HepG2 (cell line): Measurements from ENCODE around the gene BLID. TPM values are rescaled to one million over a fixed set of nuclear protein-coding genes. Genes with fewer than 3 reads are reported as not detected.

ENCODE experiments used
- ATAC-seq: fragments of 200-7000 bp; cut with Tn5 transposase; 3 replicates; pipeline ENCODE4 v1.9.1; 2020; ENCODE audit warnings: mild to moderate bottlenecking, moderate library complexity
- BruUV-seq: library from RNA; stranded (reverse); fragments of 400-500 nt; replicated peaks from 2 replicates; lab custom pipeline; 2021; lab: Mats Ljungman, UMichigan
- CTCF ChIA-PET: fragments of 300-600 bp; formaldehyde crosslinking; extraction: SDS; loops from one replicate; lab custom pipeline; 2021; ENCODE audit warnings: low total read pairs, inconsistent platforms, low intra/inter-chr PET ratio; lab: Yijun Ruan, JAX
- POLR2A ChIA-PET: fragments of 350-600 bp; sonication (Branson Sonifier 250); formaldehyde crosslinking; loops from one replicate; lab custom pipeline; 2020; ENCODE audit warnings: antibody characterized with exemption, inconsistent platforms; lab: Yijun Ruan, JAX
- DNase-seq: peaks from one replicate; pipeline ENCODE4 v3.0.0-alpha.2; 2015; ENCODE audit warnings: low spot score
- FAIRE-seq: peaks from 3 replicates; lab custom pipeline; 2011; peaks lifted over from hg19 to GRCh38; lab: Jason Lieb, UNC
- H2AFZ ChIP-seq: one replicate; pipeline ENCODE4 v1.6.1; 2011; ENCODE audit warnings: low read length, inconsistent platforms
- H3K27ac ChIP-seq: fragments of 300-600 bp; 3 replicates; pipeline ENCODE4 v1.8.0; 2011; ENCODE audit warnings: mixed run types, mild to moderate bottlenecking, mixed read lengths, low read length, inconsistent platforms; ENCODE audit not compliant: insufficient read depth; ENCODE audit errors: extremely low read length
- H3K27me3 ChIP-seq, 2 experiments: fragments of 200-600 bp in 1 of 2; 2 replicates in 1 of 2; 3 replicates in 1 of 2; pipeline versions ENCODE4 v1.6.0 to v1.8.0; 2011; ENCODE audit warnings: low read length in 2 of 2, mild to moderate bottlenecking in 2 of 2, moderate library complexity in 2 of 2, inconsistent platforms in 1 of 2; ENCODE audit not compliant: insufficient read depth in 2 of 2, control insufficient read depth in 1 of 2
- H3K36me3 ChIP-seq, 2 experiments: fragments of 200-600 bp in 1 of 2; replicated peaks in 1 of 2; 2 replicates in 1 of 2; 3 replicates in 1 of 2; pipeline versions ENCODE4 v1.5.1 to v1.8.0; 2011; ENCODE audit warnings: low read length in 2 of 2, inconsistent platforms in 1 of 2; ENCODE audit not compliant: insufficient read depth in 2 of 2, control insufficient read depth in 1 of 2
- H3K4me1 ChIP-seq: 2 replicates; pipeline ENCODE4 v1.5.1; 2012; ENCODE audit warnings: low read length, inconsistent platforms; ENCODE audit not compliant: insufficient read depth
- H3K4me2 ChIP-seq: 2 replicates; pipeline ENCODE4 v1.6.0; 2011; ENCODE audit warnings: low read depth, low read length, inconsistent platforms
- H3K4me3 ChIP-seq, 3 experiments: fragments of 200-600 bp in 1 of 3; sonication (generic), shearing (Covaris generic) in 1 of 3; replicated peaks in 1 of 3; 2 replicates each; pipeline ENCODE4 v1.5.1; 2011 to 2016; ENCODE audit warnings: low read length in 3 of 3, inconsistent platforms in 2 of 3, low read depth in 2 of 3, mild to moderate bottlenecking in 2 of 3, control low read depth in 1 of 3, mixed read lengths in 1 of 3; ENCODE audit not compliant: insufficient read depth in 1 of 3
- H3K79me2 ChIP-seq: one replicate; pipeline ENCODE4 v1.6.1; 2011; ENCODE audit warnings: low read length, inconsistent platforms; ENCODE audit not compliant: insufficient read depth
- H3K9ac ChIP-seq: 2 replicates; pipeline ENCODE4 v1.6.0; 2011; ENCODE audit warnings: mild to moderate bottlenecking, low read depth, low read length, inconsistent platforms; ENCODE audit not compliant: insufficient read depth
- H3K9me3 ChIP-seq: 2 replicates; pipeline ENCODE4 v1.5.1; 2012; ENCODE audit warnings: mild to moderate bottlenecking, low read length
- H4K20me1 ChIP-seq: 2 replicates; pipeline ENCODE4 v1.6.0; 2011; ENCODE audit warnings: inconsistent platforms, mild to moderate bottlenecking, low read length, moderate library complexity; ENCODE audit not compliant: insufficient read depth
- GATAD1 ChIP-seq: IDR thresholded peaks from 2 replicates; pipeline ENCODE4 v1.6.1; 2016; ENCODE audit warnings: missing genetic modification reagents, missing compliant biosample characterization
- GPN1 ChIP-seq: sonication (generic); formaldehyde crosslinking; IDR thresholded peaks from 2 replicates; pipeline ENCODE4 v1.5.1; 2020; ENCODE audit warnings: missing genetic modification reagents, borderline replicate concordance
- HES4 ChIP-seq: sonication (generic); formaldehyde crosslinking; IDR thresholded peaks from 2 replicates; pipeline ENCODE4 v1.9.0; 2021; ENCODE audit warnings: mild to moderate bottlenecking, missing genetic modification reagents, borderline replicate concordance
- NKX3-1 ChIP-seq: sonication (generic); formaldehyde crosslinking; IDR thresholded peaks from 2 replicates; pipeline ENCODE4 v1.5.0; 2020; ENCODE audit warnings: missing genetic modification reagents
- TSC22D2 ChIP-seq: sonication (generic); formaldehyde crosslinking; IDR thresholded peaks from 2 replicates; pipeline ENCODE4 v1.5.1; 2020; ENCODE audit warnings: missing genetic modification reagents, mild to moderate bottlenecking, borderline replicate concordance
- YEATS4 ChIP-seq: sonication (generic); formaldehyde crosslinking; IDR thresholded peaks from 2 replicates; pipeline ENCODE4 v1.4.0; 2020; ENCODE audit warnings: missing genetic modification reagents, borderline replicate concordance
- ZIK1 ChIP-seq: sonication (generic); formaldehyde crosslinking; IDR thresholded peaks from 2 replicates; pipeline ENCODE4 v1.5.0; 2020; ENCODE audit warnings: mild to moderate bottlenecking, low read depth, missing genetic modification reagents, borderline replicate concordance
- ZNF317 ChIP-seq: sonication (generic); formaldehyde crosslinking; IDR thresholded peaks from 2 replicates; pipeline ENCODE4 v1.5.0; 2020; ENCODE audit warnings: mild to moderate bottlenecking, missing genetic modification reagents
- ZNF337 ChIP-seq: sonication (generic); formaldehyde crosslinking; IDR thresholded peaks from 2 replicates; pipeline ENCODE4 v1.5.1; 2020; ENCODE audit warnings: missing genetic modification reagents, low read depth, mild to moderate bottlenecking, borderline replicate concordance
- ZNF430 ChIP-seq: sonication (generic); formaldehyde crosslinking; IDR thresholded peaks from 2 replicates; pipeline ENCODE4 v1.9.0; 2021; ENCODE audit warnings: mild to moderate bottlenecking, missing genetic modification reagents
- whole genome bisulfite sequencing: methylation state at CpG from one replicate; pipeline ENCODE4 v1.1.6; 2017; ENCODE audit warnings: low lambda C conversion rate; 5-methylcytosine and 5-hydroxymethylcytosine counted together
- in situ Hi-C: cut with HindIII; loops from 2 replicates; pipeline ENCODE4 v1.10.0; 2017; ENCODE audit warnings: low pct_unique_long_range_greater_than_20kb; ENCODE audit not compliant: extremely low pct_ligation_motif_present
- intact Hi-C: fragments of 100-400 bp; cut with micrococcal nuclease; formaldehyde crosslinking; loops from one replicate; pipeline ENCODE4 v1.10.0; 2022; ENCODE audit not compliant: unreplicated experiment
- polyA plus RNA-seq, 8 experiments: library from polyadenylated mRNA; depleted of rRNA in 3 of 8; stranded (reverse) in 7 of 8; unstranded in 1 of 8; fragments of >200 nt; fragmentation: Illumina TruSeq in 4 of 8; extraction: Trizol in 4 of 8; gene quantifications; 2 replicates each; pipeline versions ENCODE4 v1.2.1 to v1.2.3, GENCODE V29; 2011 to 2016; ENCODE audit warnings: low read depth in 4 of 8, missing spikeins in 1 of 8, mixed read lengths in 1 of 8; ENCODE audit not compliant: insufficient read depth in 1 of 8
- total RNA-seq, 5 experiments: library from RNA; depleted of rRNA; stranded (reverse); fragments of >200 nt; fragmentation: Illumina TruSeq; extraction: Trizol; gene quantifications; 2 replicates each; pipeline ENCODE4 v1.2.3, GENCODE V29; 2016; ENCODE audit warnings: low read depth in 1 of 5
- TF ChIP-seq, protein P1 (sequence below): IDR thresholded peaks from 2 replicates; pipeline ENCODE4 v1.6.1; 2016; ENCODE audit warnings: low read depth, borderline replicate concordance
- TF ChIP-seq, protein P2 (sequence below): sonication (generic); formaldehyde crosslinking; IDR thresholded peaks from 2 replicates; pipeline ENCODE4 v1.4.0; 2020; ENCODE audit warnings: mild to moderate bottlenecking, missing genetic modification reagents
- TF ChIP-seq, protein P3 (sequence below): sonication (generic); formaldehyde crosslinking; IDR thresholded peaks from 2 replicates; pipeline ENCODE4 v1.4.0; 2020; ENCODE audit warnings: missing genetic modification reagents, mild to moderate bottlenecking, borderline replicate concordance

Gene BLID
- total and polyA plus RNA-seq, 2 of the 13 experiments (the other 11 are each of a cell fraction or from before 2014, with no cell fraction given): not detected

DNA sequence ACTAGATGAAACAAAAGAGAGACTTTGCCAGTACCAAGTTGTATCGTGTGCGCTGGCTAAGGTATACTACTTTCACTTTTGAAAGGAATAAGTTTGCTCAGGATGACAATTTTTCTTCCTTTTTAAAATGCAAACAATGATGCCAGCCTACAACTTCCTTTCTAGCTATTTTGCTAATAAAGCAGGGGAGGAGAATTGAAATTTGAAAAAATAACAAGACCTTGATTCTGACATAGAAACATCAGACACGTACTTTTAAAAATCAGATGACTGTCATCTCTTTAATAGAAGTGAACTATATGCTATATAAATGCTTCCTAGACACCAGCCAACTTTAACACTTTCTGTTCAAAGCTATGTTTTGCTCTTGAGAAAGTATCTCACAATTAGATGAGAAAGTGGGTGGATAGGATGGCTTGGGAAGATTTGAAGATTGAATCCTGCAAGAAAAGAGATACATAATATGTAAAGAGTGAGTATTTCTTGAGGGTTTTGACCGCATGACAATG lies 41.7 kb upstream of the BLID start:
- H3K4me1 ChIP-seq: no peaks in the 10 kb centered on the region

More for the DNA sequence above, 41.7 kb upstream of the BLID start:
- ATAC-seq: no peak
- TF ChIP-seq ZNF430 (CRISPR knock-in tag) (no peak), GPN1 (CRISPR knock-in tag) (no peak), HES4 (no peak), GATAD1 (CRISPR knock-in tag) (no peak), TSC22D2 (CRISPR knock-in tag) (no peak), NKX3-1 (no peak), ZIK1 (CRISPR knock-in tag) (no peak), ZNF317 (CRISPR knock-in tag) (no peak), YEATS4 (CRISPR knock-in tag) (no peak), ZNF337 (CRISPR knock-in tag) (no peak)
- TF ChIP-seq, protein P1, sequence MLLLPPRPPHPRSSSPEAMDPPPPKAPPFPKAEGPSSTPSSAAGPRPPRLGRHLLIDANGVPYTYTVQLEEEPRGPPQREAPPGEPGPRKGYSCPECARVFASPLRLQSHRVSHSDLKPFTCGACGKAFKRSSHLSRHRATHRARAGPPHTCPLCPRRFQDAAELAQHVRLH (CRISPR knock-in tag): no peak
- TF ChIP-seq, protein P2, sequence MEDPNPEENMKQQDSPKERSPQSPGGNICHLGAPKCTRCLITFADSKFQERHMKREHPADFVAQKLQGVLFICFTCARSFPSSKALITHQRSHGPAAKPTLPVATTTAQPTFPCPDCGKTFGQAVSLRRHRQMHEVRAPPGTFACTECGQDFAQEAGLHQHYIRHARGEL: no peak
- TF ChIP-seq, protein P3, sequence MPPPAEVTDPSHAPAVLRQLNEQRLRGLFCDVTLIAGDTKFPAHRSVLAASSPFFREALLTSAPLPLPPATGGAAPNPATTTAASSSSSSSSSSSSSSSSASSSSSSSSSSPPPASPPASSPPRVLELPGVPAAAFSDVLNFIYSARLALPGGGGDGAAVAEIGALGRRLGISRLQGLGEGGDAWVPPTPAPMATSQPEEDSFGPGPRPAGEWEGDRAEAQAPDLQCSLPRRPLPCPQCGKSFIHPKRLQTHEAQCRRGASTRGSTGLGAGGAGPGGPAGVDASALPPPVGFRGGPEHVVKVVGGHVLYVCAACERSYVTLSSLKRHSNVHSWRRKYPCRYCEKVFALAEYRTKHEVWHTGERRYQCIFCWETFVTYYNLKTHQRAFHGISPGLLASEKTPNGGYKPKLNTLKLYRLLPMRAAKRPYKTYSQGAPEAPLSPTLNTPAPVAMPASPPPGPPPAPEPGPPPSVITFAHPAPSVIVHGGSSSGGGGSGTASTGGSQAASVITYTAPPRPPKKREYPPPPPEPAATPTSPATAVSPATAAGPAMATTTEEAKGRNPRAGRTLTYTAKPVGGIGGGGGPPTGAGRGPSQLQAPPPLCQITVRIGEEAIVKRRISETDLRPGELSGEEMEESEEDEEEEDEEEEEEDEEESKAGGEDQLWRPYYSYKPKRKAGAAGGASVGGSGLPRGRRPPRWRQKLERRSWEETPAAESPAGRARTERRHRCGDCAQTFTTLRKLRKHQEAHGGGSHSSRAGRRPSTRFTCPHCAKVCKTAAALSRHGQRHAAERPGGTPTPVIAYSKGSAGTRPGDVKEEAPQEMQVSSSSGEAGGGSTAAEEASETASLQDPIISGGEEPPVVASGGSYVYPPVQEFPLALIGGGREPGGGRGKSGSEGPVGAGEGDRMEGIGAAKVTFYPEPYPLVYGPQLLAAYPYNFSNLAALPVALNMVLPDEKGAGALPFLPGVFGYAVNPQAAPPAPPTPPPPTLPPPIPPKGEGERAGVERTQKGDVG (CRISPR knock-in tag): no peak
- TF ChIP-seq, all 625 proteins: peak for 0
- in situ Hi-C loops (no loop called here), intact Hi-C loops (no loop called here)
- Histone ChIP-seq H3K4me3 (no peak overlapping the region), H3K27ac (no peak overlapping the region), H3K9ac (no peak overlapping the region), H3K27me3 (no peaks in the 10 kb centered on the region), H3K36me3 (no peaks in the 10 kb centered on the region), H4K20me1 (no peaks in the 10 kb centered on the region), H2AFZ (no peak overlapping the region), H3K9me3 (no peaks in the 10 kb centered on the region), H3K79me2 (no peaks in the 10 kb centered on the region), H3K4me2 (no peak overlapping the region)
- ChIA-PET CTCF (no interaction called here), POLR2A (no interaction called here)
- BruUV-seq: no TSS peak
- 67% methylated on average over 4 of the region's 4 CpGs for WGBS
- DNase-seq (no peak), FAIRE-seq (no peak)
